Smooth muscle cell (in vitro differentiated cells): ENCODE data around the gene OOSP1. TPM values are rescaled to one million over a fixed set of nuclear protein-coding genes. Genes with fewer than 3 reads are reported as not detected.

ENCODE experiments used
- DNase-seq: peaks from one replicate; lab custom pipeline; 2025; ENCODE audit not compliant: unreplicated experiment; lab: John Stamatoyannopoulos, UW
- H2AFZ ChIP-seq: fragments of 200-600 bp; sonication (generic); 2 replicates; pipeline ENCODE4 v1.6.0; 2016; ENCODE audit warnings: antibody characterized with exemption, low read depth, mild to moderate bottlenecking
- H3F3A ChIP-seq: fragments of 200-600 bp; sonication (generic); 2 replicates; pipeline ENCODE4 v1.6.0; 2017; ENCODE audit warnings: antibody characterized with exemption, low read depth
- H3K27ac ChIP-seq: fragments of 200-600 bp; sonication (generic); 2 replicates; pipeline ENCODE4 v1.5.1; 2016; ENCODE audit warnings: low read depth, mild to moderate bottlenecking
- H3K27me3 ChIP-seq: fragments of 200-600 bp; sonication (generic); 2 replicates; pipeline ENCODE4 v1.6.1; 2016; ENCODE audit warnings: low read depth, mild to moderate bottlenecking
- H3K36me3 ChIP-seq: fragments of 200-600 bp; sonication (generic); 2 replicates; pipeline ENCODE4 v1.5.1; 2016; ENCODE audit warnings: low read depth
- H3K4me1 ChIP-seq: fragments of 200-600 bp; sonication (generic); 2 replicates; pipeline ENCODE4 v1.5.1; 2016; ENCODE audit warnings: low read depth
- H3K4me2 ChIP-seq: fragments of 200-600 bp; sonication (generic); 2 replicates; pipeline ENCODE4 v1.6.0; 2016; ENCODE audit warnings: mild to moderate bottlenecking
- H3K4me3 ChIP-seq: fragments of 200-600 bp; sonication (generic); 2 replicates; pipeline ENCODE4 v1.5.1; 2016; ENCODE audit warnings: mild to moderate bottlenecking
- H3K79me2 ChIP-seq: fragments of 200-600 bp; sonication (generic); 2 replicates; pipeline ENCODE4 v1.6.0; 2016; ENCODE audit warnings: low read depth, mild to moderate bottlenecking
- H3K9ac ChIP-seq: fragments of 200-600 bp; sonication (generic); 2 replicates; pipeline ENCODE4 v1.6.0; 2016; ENCODE audit warnings: low read depth
- H3K9me3 ChIP-seq: fragments of 200-600 bp; sonication (generic); replicated peaks from 2 replicates; pipeline ENCODE4 v1.5.1; 2016; ENCODE audit warnings: low read depth
- H4K20me1 ChIP-seq: fragments of 200-600 bp; sonication (generic); 2 replicates; pipeline ENCODE4 v1.6.0; 2016; ENCODE audit warnings: low read depth
- CTCF ChIP-seq: fragments of 200-600 bp; sonication (generic); IDR thresholded peaks from 2 replicates; pipeline ENCODE4 v1.5.1; 2017; ENCODE audit warnings: borderline replicate concordance, mild to moderate bottlenecking, antibody characterized with exemption; ENCODE audit not compliant: insufficient read depth, poor library complexity, severe bottlenecking
- WGBS: methylation state at CpG from one replicate; pipeline ENCODE4 v1.1.7; 2016; ENCODE audit warnings: low lambda C conversion rate; 5-methylcytosine and 5-hydroxymethylcytosine counted together
- polyA plus RNA-seq: library from polyadenylated mRNA; unstranded; fragments of >200 nt; fragmentation: Nextera tagmentation; extraction: Ambion mirVana; gene quantifications from 2 replicates; pipeline ENCODE4 v1.2.1, GENCODE V29; 2016
- total RNA-seq: library from RNA; depleted of rRNA; stranded (reverse); fragments of >200 nt; gene quantifications from 2 replicates; pipeline ENCODE4 v1.2.3, GENCODE V29; 2014

OOSP1 gene
- total and polyA plus RNA-seq, 2 experiments from 2014 or later: not detected

GRCh38 chr11:59953463-59954218 is 15.4 kb downstream of the OOSP1 start:
- Histone ChIP-seq H3K4me1 (no peaks in the 10 kb centered on the region), H2AFZ (no peak overlapping the region), H3K79me2 (no peaks in the 10 kb centered on the region), H3K9ac (no peak overlapping the region), H3K4me3 (no peak overlapping the region), H3F3A (no peaks in the 10 kb centered on the region), H3K9me3 (no peaks in the 10 kb centered on the region), H3K36me3 (no peaks in the 10 kb centered on the region), H3K27me3 (no peaks in the 10 kb centered on the region), H4K20me1 (no peaks in the 10 kb centered on the region), H3K4me2 (no peak overlapping the region), H3K27ac (no peak overlapping the region)
- TF ChIP-seq CTCF: no peak
- no peak for DNase-seq
- 73% methylated on average over 4 of the region's 4 CpGs for WGBS

GRCh38 chr11:59954219-59954847 is 16.1 kb downstream of the OOSP1 start:
- H3K4me2 ChIP-seq: no peak overlapping the region
- 71% methylated on average over 3 of the region's 3 CpGs for WGBS

GRCh38 chr11:59957094-59957493 is 18.9 kb downstream of the OOSP1 start:
- DNase-seq: no peak
- WGBS: 56% methylated on average over 4 of the region's 4 CpGs

More at GRCh38 chr11:59954219-59954847, 16.1 kb downstream of the OOSP1 start:
- Histone ChIP-seq H3K27me3 (no peaks in the 10 kb centered on the region), H3K9me3 (no peaks in the 10 kb centered on the region), H3K36me3 (no peaks in the 10 kb centered on the region), H3K4me1 (no peaks in the 10 kb centered on the region), H3F3A (no peaks in the 10 kb centered on the region), H3K9ac (no peak overlapping the region), H4K20me1 (no peaks in the 10 kb centered on the region), H2AFZ (no peak overlapping the region), H3K4me3 (no peak overlapping the region), H3K79me2 (no peaks in the 10 kb centered on the region), H3K27ac (no peak overlapping the region)
- no peak for TF ChIP-seq CTCF
- no peak for DNase-seq

More at GRCh38 chr11:59957094-59957493, 18.9 kb downstream of the OOSP1 start:
- Histone ChIP-seq H3K27me3 (no peaks in the 10 kb centered on the region), H3K9ac (no peak overlapping the region), H3K36me3 (no peaks in the 10 kb centered on the region), H3K4me1 (no peaks in the 10 kb centered on the region), H3K27ac (no peak overlapping the region), H2AFZ (no peak overlapping the region), H4K20me1 (no peaks in the 10 kb centered on the region), H3K4me3 (no peak overlapping the region), H3K4me2 (no peak overlapping the region), H3K9me3 (no peaks in the 10 kb centered on the region), H3F3A (no peaks in the 10 kb centered on the region), H3K79me2 (no peaks in the 10 kb centered on the region)
- no peak for TF ChIP-seq CTCF
